Activated CD8-positive, alpha-beta memory T cell treated with anti-CD3 and anti-CD28 coated beads, Interleukin-2, amount 50 U/mL, for 48 hours (primary cell): Measurements from ENCODE around the gene RASL12.
"Not testable (repeated sequence)": the region's sequence is repeated elsewhere in the genome, so short reads cannot be mapped to it uniquely, and the experiment has no call there.

Experiments used
- DNase-seq: peaks from one replicate; pipeline ENCODE4 v3.0.0-alpha.2; 2020

RASL12 gene

DNA sequence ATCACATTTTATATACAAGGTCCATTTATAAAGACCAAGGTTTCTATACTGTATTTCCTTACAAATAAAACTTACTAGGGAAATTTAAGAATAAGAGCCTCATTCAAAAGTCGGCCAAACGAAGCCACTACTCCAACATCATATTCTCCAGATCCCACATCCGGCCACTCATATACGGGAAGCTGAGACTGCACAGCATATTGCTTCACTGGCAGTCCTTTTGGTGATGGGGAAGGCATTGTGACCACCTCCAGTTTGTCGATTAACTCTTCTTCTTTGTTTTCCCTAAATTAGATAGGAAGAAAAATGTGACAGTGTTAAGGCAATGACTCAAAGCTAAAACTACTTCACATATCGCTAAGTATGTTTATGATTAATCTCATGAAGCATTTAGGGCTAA, 41.0 kb downstream of the RASL12 start:
- no peak for DNase-seq

DNA sequence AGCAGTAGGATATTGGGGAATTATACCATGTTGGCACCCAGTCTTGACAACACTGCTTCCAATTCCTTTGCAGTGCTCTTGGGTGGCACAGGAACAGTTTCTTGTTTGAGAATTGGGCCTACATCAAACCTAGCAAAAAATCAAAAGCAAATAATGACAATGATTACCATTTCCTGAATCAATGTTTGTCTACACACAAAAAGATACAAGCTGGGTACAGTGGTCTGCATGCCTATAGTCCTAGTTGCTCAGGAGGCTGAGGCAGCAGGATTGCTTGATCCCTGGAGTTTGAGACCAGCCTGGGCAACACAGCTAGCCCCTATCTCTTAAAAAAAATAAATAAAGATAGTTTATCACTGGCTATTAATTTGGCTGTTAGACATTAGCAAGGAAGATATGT, 46.3 kb downstream of the RASL12 start:
- DNase-seq = no peak

DNA sequence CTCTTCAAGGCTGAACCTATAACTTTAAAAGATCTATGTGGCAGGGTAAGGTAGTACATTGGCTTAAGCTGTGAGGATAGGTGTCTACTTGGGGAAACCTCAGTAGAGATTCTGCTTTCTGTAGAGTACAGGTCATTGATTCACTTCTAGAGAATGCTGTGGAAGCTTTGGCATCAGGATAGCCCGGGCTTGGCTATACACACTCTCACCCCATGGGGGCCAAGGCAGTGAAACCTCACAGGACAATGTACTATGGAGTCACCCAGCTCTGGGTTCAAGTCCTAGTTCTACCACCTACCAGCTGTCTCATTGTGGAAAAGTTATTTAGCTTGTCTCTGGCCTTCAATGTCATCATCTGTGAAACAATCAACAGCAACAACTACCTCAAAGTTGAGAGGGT, 47.4 kb downstream of the RASL12 start:
- DNase-seq = no peak

- DNase-seq = not testable (repeated sequence)
Measured at GRCh38 chr15:65011198-65011597, 56.6 kb downstream of the RASL12 start.

- DNase-seq = no peak
Measured at GRCh38 chr15:65008983-65009382, 58.8 kb downstream of the RASL12 start.

DNA sequence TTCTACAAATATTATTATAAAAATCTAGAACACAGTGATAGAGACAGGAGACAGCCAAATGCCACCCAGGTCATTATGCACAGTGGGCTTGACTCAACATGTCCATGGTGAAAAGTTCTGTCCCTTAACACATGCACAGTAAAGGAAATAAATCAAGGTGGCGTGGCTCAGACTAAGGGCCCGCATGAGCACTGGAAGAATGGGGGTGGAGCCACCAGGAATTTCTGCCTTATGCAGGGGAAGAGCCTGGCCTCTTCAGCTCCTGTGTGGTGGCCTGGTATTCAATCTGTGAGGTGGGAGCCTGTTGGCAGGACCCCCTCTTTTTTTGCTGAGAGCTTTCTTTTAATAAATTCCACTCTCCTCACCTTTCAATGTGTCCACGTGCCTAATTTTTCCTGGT, 60.9 kb downstream of the RASL12 start:
- no peak for DNase-seq

DNA sequence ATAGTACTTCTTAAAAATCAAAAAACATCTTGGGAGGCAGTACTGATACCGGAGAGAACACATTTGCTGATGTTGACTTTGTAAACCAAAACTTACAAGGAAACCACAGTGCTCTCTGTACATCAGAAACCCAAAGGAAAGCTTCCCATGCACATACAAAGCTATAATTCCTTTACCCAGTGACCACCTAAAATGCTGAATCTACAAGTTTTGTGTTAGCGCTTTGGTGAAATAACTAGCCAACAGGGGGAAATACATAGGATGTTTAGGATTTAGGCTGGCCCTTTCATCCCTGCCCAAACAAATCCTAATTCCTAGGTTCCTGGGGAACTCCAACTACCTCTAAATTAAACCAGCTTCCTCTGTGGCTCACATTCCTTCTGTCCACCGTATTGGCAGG, 62.8 kb downstream of the RASL12 start:
- DNase-seq = no peak
